ENCODE data around the gene IGSF3. TPM values are rescaled to one million over a fixed set of nuclear protein-coding genes. Genes with fewer than 3 reads are reported as not detected.

Gene IGSF3
- total RNA-seq, 6 experiments from 2014 or later: 0.42 to 4.9 (median 1.8) TPM

- WGBS (ENCODE audit: insufficient coverage, low coverage, low lambda C conversion rate, missing lambda C conversion rate): 48% methylated on average over 3 of the region's 3 CpGs
- ATAC-seq: no peak
- peaks cover 0 to 7% (median 0%) of the 10 kb centered on the region in 4 donors for H3K36me3 ChIP-seq
These were observed 134.1 kb downstream of the IGSF3 start for GRCh38 chr1:116533429-116533820.

DNA sequence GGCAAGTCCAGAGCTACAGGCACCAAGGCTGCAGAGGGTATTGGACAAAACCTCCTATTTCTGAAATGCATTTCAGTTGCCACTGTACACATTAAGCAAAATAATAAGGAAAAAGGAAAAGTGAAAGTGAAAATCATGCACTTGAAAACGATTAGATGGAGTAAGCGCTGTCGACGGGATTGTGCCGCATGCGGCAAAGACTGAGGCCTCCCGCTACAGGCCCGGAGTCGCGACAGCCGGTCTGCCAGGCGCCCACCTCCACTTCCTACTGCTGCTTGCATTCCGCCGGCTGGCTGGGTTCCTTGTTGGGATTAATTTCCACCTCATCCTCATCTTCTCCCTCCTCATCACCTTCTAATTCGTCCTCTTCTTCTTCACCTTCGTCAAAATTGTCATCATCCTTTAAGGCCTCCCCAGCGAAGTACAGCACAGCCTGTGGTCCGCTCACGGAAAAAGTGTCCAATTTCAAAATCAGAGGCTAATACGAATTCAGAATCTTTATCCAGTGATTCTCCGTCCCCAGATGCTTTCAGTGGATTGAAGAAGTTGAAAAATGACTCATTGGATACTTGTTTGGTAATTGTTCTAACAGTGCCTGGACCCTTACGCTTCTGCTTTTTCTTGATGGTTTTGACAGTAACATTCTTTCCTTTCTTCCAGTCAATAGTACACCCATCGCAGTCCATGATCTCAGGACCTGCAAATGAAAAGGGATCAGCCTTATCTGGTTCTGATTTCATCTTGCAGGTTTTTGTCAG lies 134.7 kb downstream of the IGSF3 start:
- no peaks in the 10 kb centered on the region for H3K4me1 ChIP-seq
- WGBS (ENCODE audit: insufficient coverage, low coverage, low lambda C conversion rate, missing lambda C conversion rate): 84% methylated on average over 23 of the region's 23 CpGs
- no peak overlapping the region for H3K27ac ChIP-seq
- H3K9me3 ChIP-seq: no peaks in the 10 kb centered on the region
- H3K4me3 ChIP-seq: no peak overlapping the region
- intact Hi-C loops (cut with DNase I): no loop called here
- DNase-seq (no peak), ATAC-seq (no peak)
- peaks cover 0 to 7% (median 0%) of the 10 kb centered on the region in 4 donors for H3K36me3 ChIP-seq
- TF ChIP-seq CTCF (IDR thresholded peaks at IDR 0.05): no peak
- TF ChIP-seq POLR2A (IDR thresholded peaks at IDR 0.05): no peak
- H3K27me3 ChIP-seq: no peaks in the 10 kb centered on the region

More at GRCh38 chr1:116533429-116533820, 134.1 kb downstream of the IGSF3 start:
- Histone ChIP-seq H3K27ac (no peak overlapping the region), H3K9me3 (no peaks in the 10 kb centered on the region), H3K4me1 (no peaks in the 10 kb centered on the region), H3K4me3 (no peak overlapping the region), H3K27me3 (no peaks in the 10 kb centered on the region)
- no peak for DNase-seq
- intact Hi-C loops (cut with DNase I): no loop called here
- TF ChIP-seq POLR2A (IDR thresholded peaks at IDR 0.05) (no peak), CTCF (IDR thresholded peaks at IDR 0.05) (no peak)

DNA sequence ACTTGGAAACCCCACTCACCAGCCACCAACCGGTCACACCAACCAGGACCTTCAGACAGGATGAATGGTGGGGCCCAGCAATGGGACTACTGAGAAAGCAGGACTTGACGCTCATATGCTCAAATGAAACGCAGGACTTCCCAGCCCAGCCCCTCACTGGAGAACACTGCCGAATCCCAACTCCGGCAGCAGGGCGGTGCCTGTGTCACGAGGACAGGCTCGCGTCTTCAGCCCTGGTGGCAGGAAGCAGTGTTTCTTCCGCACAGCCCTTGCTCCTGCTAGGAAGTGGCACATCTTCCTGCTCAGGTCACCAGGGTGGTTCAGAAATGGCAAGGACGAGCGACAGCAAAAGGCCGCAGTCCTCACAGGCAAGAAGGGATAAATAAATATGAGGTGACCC lies 135.6 kb downstream of the IGSF3 start:
- DNase-seq (no peak), ATAC-seq (peak in 3 of 4 donors; percentile 33 to 57 (median 57))
- TF ChIP-seq CTCF (IDR thresholded peaks at IDR 0.05) (no peak), POLR2A (IDR thresholded peaks at IDR 0.05) (no peak)
- Histone ChIP-seq H3K36me3 (peaks cover 0 to 7% (median 0%) of the 10 kb centered on the region in 4 donors), H3K27ac (no peak overlapping the region), H3K27me3 (no peaks in the 10 kb centered on the region), H3K9me3 (no peaks in the 10 kb centered on the region), H3K4me1 (no peaks in the 10 kb centered on the region), H3K4me3 (no peak overlapping the region)
- intact Hi-C loops (cut with DNase I): no loop called here
- WGBS (ENCODE audit: insufficient coverage, low coverage, low lambda C conversion rate, missing lambda C conversion rate): 81% methylated on average over 7 of the region's 13 CpGs

GRCh38 chr1:116529681-116530080 lies 137.9 kb downstream of the IGSF3 start:
- H3K36me3 ChIP-seq: peaks cover 0 to 6% (median 0%) of the 10 kb centered on the region in 4 donors
- intact Hi-C loops (cut with DNase I): no loop called here
- DNase-seq (no peak), ATAC-seq (no peak)
- H3K4me3 ChIP-seq: no peak overlapping the region
- no peak for TF ChIP-seq POLR2A (IDR thresholded peaks at IDR 0.05)
- TF ChIP-seq CTCF (IDR thresholded peaks at IDR 0.05): no peak
- WGBS (ENCODE audit: insufficient coverage, low coverage, low lambda C conversion rate, missing lambda C conversion rate): 77% methylated on average over 3 of the region's 3 CpGs
- H3K4me1 ChIP-seq: no peaks in the 10 kb centered on the region
- H3K27me3 ChIP-seq: no peaks in the 10 kb centered on the region
- no peaks in the 10 kb centered on the region for H3K9me3 ChIP-seq
- no peak overlapping the region for H3K27ac ChIP-seq
